NOMO-1 (cell line): ENCODE measurements around the gene SMIM41.
A peak's percentile ranks its signal among the peaks of the same experiment; 100 is the strongest.

Experiments used
- DNase-seq, 2 experiments: peaks; one replicate each; lab custom pipeline; 2025; ENCODE audit not compliant: unreplicated experiment in 2 of 2; lab: John Stamatoyannopoulos, UW

Gene SMIM41

GRCh38 chr12:52062167-52063081 is 17.1 kb upstream of the SMIM41 start:
- DNase-seq, result no peak

GRCh38 chr12:52063082-52063924 is 16.2 kb upstream of the SMIM41 start:
- DNase-seq, result no peak

- no peak for DNase-seq
Observed at GRCh38 chr12:52063981-52064649, 15.4 kb upstream of the SMIM41 start.

GRCh38 chr12:52066346-52067080 is 13.0 kb upstream of the SMIM41 start:
- DNase-seq, result no peak

GRCh38 chr12:52067081-52067374 is 12.5 kb upstream of the SMIM41 start:
- no peak for DNase-seq

GRCh38 chr12:52069327-52070184 is 9.9 kb upstream of the SMIM41 start, which contains the start of gene ATG101:
TSS of gene ATG101 (plus strand) at chr12:52069978. CDS start at chr12:52073651, 3,673 bp downstream.
- peak; percentile 89 to 94 for DNase-seq

GRCh38 chr12:52070185-52070925 is 9.1 kb upstream of the SMIM41 start:
- DNase-seq, result no peak

- DNase-seq, result no peak
Observed at GRCh38 chr12:52073531-52074381, 5.7 kb upstream of the SMIM41 start.

- DNase-seq, result no peak
Observed at GRCh38 chr12:52074971-52075724, 4.4 kb upstream of the SMIM41 start.

GRCh38 chr12:52076811-52077210 is 2.7 kb upstream of the SMIM41 start:
- no peak for DNase-seq

DNA sequence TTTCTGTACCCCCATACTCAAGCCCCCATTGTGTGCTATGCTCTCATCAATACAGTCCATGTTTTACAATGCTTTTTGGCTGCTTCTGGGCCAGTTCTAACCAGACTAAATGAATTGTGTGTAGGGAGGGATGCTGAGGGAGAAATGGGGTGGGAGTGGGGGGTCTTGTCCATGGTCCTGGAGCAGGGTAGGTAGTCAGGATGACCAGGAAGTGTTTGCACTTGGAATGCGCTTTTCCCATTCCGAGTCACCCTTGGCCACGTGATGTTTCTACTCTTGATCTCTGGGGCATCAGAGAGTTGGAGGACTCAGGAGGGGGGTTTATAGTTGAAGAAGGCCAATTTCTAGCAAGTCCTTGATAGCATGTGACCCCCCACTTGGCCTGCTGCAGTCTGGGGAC is 1.2 kb upstream of the SMIM41 start:
- no peak for DNase-seq

DNA sequence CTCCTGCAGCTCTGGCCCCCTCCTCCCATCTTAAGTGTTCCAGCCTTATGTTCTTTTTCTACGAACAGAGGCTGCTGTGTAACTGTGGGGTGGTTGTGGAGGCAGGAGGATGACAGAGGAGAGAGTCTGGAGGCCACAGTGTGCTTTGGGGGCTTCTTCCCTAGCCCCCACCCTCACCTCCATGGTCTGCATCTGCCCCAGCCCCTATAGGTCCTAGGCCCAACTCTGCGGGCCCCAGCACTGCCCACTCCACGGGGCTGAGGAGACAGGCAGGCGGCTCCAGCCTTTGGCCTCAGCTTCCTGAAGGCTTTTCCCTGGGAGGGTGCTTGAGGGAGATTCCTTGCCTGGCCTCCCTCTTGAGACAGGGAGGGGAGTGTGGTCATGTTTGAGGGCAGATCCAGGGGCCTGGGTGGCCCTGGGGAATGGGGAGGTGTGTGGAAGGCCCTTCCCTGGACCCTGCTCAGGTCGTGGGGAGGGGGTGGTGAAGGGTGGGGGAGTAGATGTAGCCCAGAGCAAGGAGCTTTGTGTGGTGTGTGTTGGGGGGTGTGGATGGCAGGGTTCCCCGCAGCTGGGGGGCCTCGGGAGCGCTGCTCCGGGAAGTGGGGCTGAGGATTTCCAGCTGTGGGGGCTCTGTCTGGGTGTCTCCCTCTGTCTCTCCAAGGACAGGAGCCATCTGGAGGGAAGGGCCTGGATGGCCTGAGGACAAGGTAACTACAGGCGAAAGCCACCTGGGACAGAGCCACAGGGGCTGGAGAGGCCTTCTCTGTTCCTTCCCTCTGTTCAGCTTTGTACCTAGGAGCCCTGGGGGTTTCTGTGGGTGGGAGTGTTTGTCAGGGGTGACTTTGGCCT is 1.1 kb downstream of the SMIM41 start:
- DNase-seq, result no peak

DNA sequence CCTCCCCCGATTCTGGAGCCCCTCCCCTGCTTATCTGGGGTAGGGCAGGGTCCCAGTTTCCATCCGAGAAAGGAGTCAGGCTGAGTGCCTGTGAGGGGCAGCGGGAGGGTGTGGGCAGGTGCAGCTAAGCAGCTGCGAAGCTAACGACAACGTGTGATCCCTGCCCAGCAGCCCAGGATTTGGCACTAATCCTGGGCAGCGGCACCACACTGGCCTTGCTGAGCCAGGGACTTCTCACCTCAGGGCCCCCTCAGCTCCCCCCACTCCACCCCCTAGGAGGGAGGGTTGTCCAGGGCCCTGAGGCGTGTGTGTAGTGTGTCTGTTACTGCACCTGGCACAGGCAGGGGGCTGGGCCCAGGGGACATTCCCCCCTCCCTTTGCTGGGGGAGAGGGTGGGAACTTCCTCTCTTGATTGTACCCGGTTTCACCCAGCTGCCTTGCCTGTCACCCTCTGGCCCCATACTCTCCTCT is 1.8 kb downstream of the SMIM41 start:
- no peak for DNase-seq

GRCh38 chr12:52082026-52082668 is 2.6 kb downstream of the SMIM41 start:
- no peak for DNase-seq

DNA sequence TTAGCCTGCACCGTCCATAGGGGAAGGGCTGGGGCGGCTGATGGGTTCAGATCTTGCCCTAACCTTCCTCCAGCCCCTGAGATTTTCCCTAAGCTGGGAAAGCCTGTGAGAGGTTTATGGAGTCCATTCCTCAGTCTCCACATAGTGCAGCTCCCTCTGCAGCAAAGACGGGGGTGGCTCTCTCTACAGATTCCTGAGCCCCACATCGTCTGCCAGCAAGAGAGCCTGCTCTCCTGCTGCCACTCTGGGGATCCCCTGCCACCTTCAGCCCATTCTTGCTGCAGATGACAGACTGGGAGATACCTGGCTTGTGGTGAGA is 3.1 kb downstream of the SMIM41 start:
- no peak for DNase-seq
